SK-N-SH (cell line): Measurements from ENCODE around the gene MGAT5. TPM values are rescaled to one million over a fixed set of nuclear protein-coding genes. Genes with fewer than 3 reads are reported as not detected.
A peak's percentile ranks its signal among the peaks of the same experiment; 100 is the strongest.

Experiments used
- CTCF ChIA-PET: fragments of 300-600, 350-600 bp; formaldehyde crosslinking; extraction: SDS; loops from one replicate; lab custom pipeline; 2021; lab: Yijun Ruan, JAX
- POLR2A ChIA-PET: fragments of 350-600 bp; sonication (Branson Sonifier 250); formaldehyde crosslinking; extraction: SDS; loops from one replicate; lab custom pipeline; 2020; ENCODE audit warnings: antibody characterized with exemption, inconsistent platforms; lab: Yijun Ruan, JAX
- DNase-seq: peaks from one replicate; pipeline ENCODE4 v3.0.0; 2012
- H2AFZ ChIP-seq: fragments of 200-600 bp; sonication (generic); 2 replicates; pipeline ENCODE4 v1.8.1; 2016; ENCODE audit warnings: antibody characterized with exemption, mild to moderate bottlenecking, low read depth
- H3F3A ChIP-seq: fragments of 200-600 bp; sonication (generic); replicated peaks from 2 replicates; pipeline ENCODE3; 2016; ENCODE audit warnings: antibody characterized with exemption, mild to moderate bottlenecking; ENCODE audit not compliant: insufficient read depth
- H3K27ac ChIP-seq, 2 experiments: fragments of 200-500 bp in 1 of 2; fragments of 200-600 bp in 1 of 2; sonication (Bioruptor generic) in 1 of 2; sonication (generic), shearing (Covaris generic) in 1 of 2; 2 replicates each; pipeline versions ENCODE4 v1.5.1 to v1.6.1; 2014 to 2016; ENCODE audit warnings: low read depth in 2 of 2, inconsistent platforms in 1 of 2, low read length in 1 of 2, mild to moderate bottlenecking in 1 of 2, mixed read lengths in 1 of 2
- H3K27me3 ChIP-seq: fragments of 200-600 bp; sonication (generic), shearing (Covaris generic); 2 replicates; pipeline ENCODE4 v1.6.1; 2016; ENCODE audit warnings: mixed run types; ENCODE audit not compliant: insufficient read depth
- H3K36me3 ChIP-seq, 2 experiments: fragments of 200-500 bp in 1 of 2; fragments of 200-600 bp in 1 of 2; sonication (Bioruptor generic) in 1 of 2; sonication (generic) in 1 of 2; replicated peaks in 1 of 2; 2 replicates each; pipeline versions ENCODE3 to v1.5.1; 2014 to 2016; ENCODE audit warnings: low read length in 1 of 2, mild to moderate bottlenecking in 1 of 2; ENCODE audit not compliant: insufficient read depth in 2 of 2, control insufficient read depth in 1 of 2
- H3K4me1 ChIP-seq, 2 experiments: fragments of 200-500 bp in 1 of 2; fragments of 200-600 bp in 1 of 2; sonication (Bioruptor generic) in 1 of 2; sonication (generic), shearing (Covaris generic) in 1 of 2; 2 replicates each; pipeline versions ENCODE4 v1.5.1 to v1.6.1; 2014 to 2016; ENCODE audit warnings: low read depth in 1 of 2, low read length in 1 of 2, mixed run types in 1 of 2; ENCODE audit not compliant: insufficient read depth in 2 of 2, control insufficient read depth in 1 of 2
- H3K4me2 ChIP-seq: fragments of 200-600 bp; sonication (generic), shearing (Covaris generic); 2 replicates; pipeline ENCODE4 v1.6.1; 2017; ENCODE audit warnings: mixed run types
- H3K4me3 ChIP-seq, 2 experiments: fragments of 200-500 bp in 1 of 2; fragments of 200-600 bp in 1 of 2; sonication (Bioruptor generic) in 1 of 2; sonication (generic), shearing (Covaris generic) in 1 of 2; 2 replicates each; pipeline versions ENCODE4 v1.5.1 to v1.8.1; 2014 to 2016; ENCODE audit warnings: low read depth in 2 of 2, inconsistent platforms in 1 of 2, low read length in 1 of 2, mild to moderate bottlenecking in 1 of 2, mixed read lengths in 1 of 2, moderate library complexity in 1 of 2
- H3K79me2 ChIP-seq: fragments of 200-600 bp; sonication (generic); 2 replicates; pipeline ENCODE4 v1.8.1; 2017; ENCODE audit warnings: mild to moderate bottlenecking; ENCODE audit not compliant: insufficient read depth
- H3K9ac ChIP-seq: fragments of 200-600 bp; sonication (generic); 2 replicates; pipeline ENCODE4 v1.6.1; 2017; ENCODE audit warnings: mixed run types
- H3K9me2 ChIP-seq: fragments of 200-600 bp; sonication (generic); 2 replicates; pipeline ENCODE4 v1.6.1; 2017; ENCODE audit warnings: mixed run types
- H3K9me3 ChIP-seq: fragments of 200-600 bp; sonication (generic); 2 replicates; pipeline ENCODE4 v1.6.1; 2017; ENCODE audit warnings: mixed run types, mild to moderate bottlenecking, moderate library complexity
- H4K20me1 ChIP-seq: fragments of 200-600 bp; sonication (generic); 2 replicates; pipeline ENCODE4 v1.6.1; 2017; ENCODE audit warnings: mild to moderate bottlenecking, mixed run types; ENCODE audit not compliant: insufficient read depth
- CTCF ChIP-seq: fragments of 200-600 bp; sonication (generic); IDR thresholded peaks from 2 replicates; pipeline ENCODE4 v1.6.1; 2017; ENCODE audit warnings: antibody characterized with exemption, mild to moderate bottlenecking, moderate library complexity
- FOXJ3 ChIP-seq: sonication (generic); formaldehyde crosslinking; IDR thresholded peaks from 2 replicates; pipeline ENCODE4 v1.5.1; 2020; ENCODE audit warnings: mild to moderate bottlenecking, missing genetic modification reagents
- GABPA ChIP-seq: IDR thresholded peaks from 2 replicates; pipeline ENCODE4 v1.4.0; 2012; ENCODE audit warnings: low read depth, mild to moderate bottlenecking
- GATA2 ChIP-seq: sonication (generic); formaldehyde crosslinking; IDR thresholded peaks from 2 replicates; pipeline ENCODE4 v1.5.0; 2020; ENCODE audit warnings: mild to moderate bottlenecking, missing genetic modification reagents
- NRF1 ChIP-seq: IDR thresholded peaks from 2 replicates; pipeline ENCODE4 v1.6.1; 2012; ENCODE audit warnings: low read depth, mild to moderate bottlenecking, low read length
- PBX3 ChIP-seq: IDR thresholded peaks from 2 replicates; pipeline ENCODE4; 2012
- POLR2AphosphoS5 ChIP-seq: IDR thresholded peaks from 2 replicates; pipeline ENCODE4 v1.6.1; 2012; ENCODE audit warnings: low read depth, low read length
- RFX5 ChIP-seq: IDR thresholded peaks from 2 replicates; pipeline ENCODE4 v1.6.1; 2012; ENCODE audit warnings: mild to moderate bottlenecking, improper control_type of control experiment, low read length
- SIN3A ChIP-seq: IDR thresholded peaks from 2 replicates; pipeline ENCODE4 v1.6.1; 2012; ENCODE audit warnings: low read depth, mild to moderate bottlenecking, low read length, moderate library complexity, borderline replicate concordance
- SMC3 ChIP-seq: IDR thresholded peaks from 2 replicates; pipeline ENCODE4 v1.6.1; 2012; ENCODE audit warnings: low read depth, low read length, improper control_type of control experiment
- TCF12 ChIP-seq: IDR thresholded peaks from 2 replicates; pipeline ENCODE4 v1.4.0; 2012
- USF2 ChIP-seq: fragments of 150-350 bp; IDR thresholded peaks from 2 replicates; pipeline ENCODE4 v1.6.1; 2017; ENCODE audit warnings: antibody characterized with exemption, low read length, low read depth, borderline replicate concordance
- ZBTB33 ChIP-seq: IDR thresholded peaks from 2 replicates; pipeline ENCODE4 v1.4.0; 2012; ENCODE audit warnings: low read depth, borderline replicate concordance
- WGBS: methylation state at CpG from one replicate; pipeline ENCODE4 v1.1.6; 2017; ENCODE audit warnings: low lambda C conversion rate; 5-methylcytosine and 5-hydroxymethylcytosine counted together
- polyA plus RNA-seq, 3 experiments: library from polyadenylated mRNA; depleted of rRNA; stranded (reverse); fragments of >200 nt; gene quantifications; 2 replicates each; pipeline ENCODE4 v1.2.3, GENCODE V29; 2012

MGAT5 gene
- polyA plus RNA-seq, 1 of the 3 experiments (the other 2 are of a cell fraction): 18.2 TPM

GRCh38 chr2:134346141-134346540, 92.3 kb downstream of the MGAT5 start:
- no peak for TF ChIP-seq GABPA
- POLR2A ChIA-PET: no interaction called here
- peaks cover 3 to 20% of the 10 kb centered on the region in 2 experiments for H3K36me3 ChIP-seq
- H3K27ac ChIP-seq: peak overlapping the region in 1 of 2 experiments; percentile 92; a peak in 2 of 4 replicates
- H3K9me3 ChIP-seq: no peaks in the 10 kb centered on the region
- no peaks in the 10 kb centered on the region for H3K27me3 ChIP-seq
- H3K9me2 ChIP-seq: no peaks in the 10 kb centered on the region
- H3K4me2 ChIP-seq: no peak overlapping the region
- H3K9ac ChIP-seq: no peak overlapping the region
- peaks cover 9 to 28% of the 10 kb centered on the region in 2 experiments; a peak in 2 of 4 replicates for H3K4me1 ChIP-seq
- H2AFZ ChIP-seq: no peak overlapping the region
- H3F3A ChIP-seq: no peaks in the 10 kb centered on the region
- 78% methylated on average over 4 of the region's 4 CpGs for WGBS
- no peak for DNase-seq
- CTCF ChIA-PET: interaction anchor here (0.7 to 4.0 kb wide), 9 partner anchors 8 to 224 kb away, joined by 3 to 14 read pairs (median 3); no protein-coding TSS in a partner anchor
- no peak overlapping the region for H3K4me3 ChIP-seq
- no peaks in the 10 kb centered on the region for H3K79me2 ChIP-seq
- no peaks in the 10 kb centered on the region for H4K20me1 ChIP-seq

GRCh38 chr2:134347756-134348155, 93.9 kb downstream of the MGAT5 start:
- CTCF ChIA-PET: interaction anchor here (0.9 to 4.0 kb wide), 5 partner anchors 10 to 229 kb away, joined by 6 to 14 read pairs (median 6); no protein-coding TSS in a partner anchor

GRCh38 chr2:134348239-134348638, 94.4 kb downstream of the MGAT5 start:
- no peak overlapping the region for H3K4me2 ChIP-seq
- ChIA-PET POLR2A (interaction anchor here (1.0 kb wide), 1 partner anchor 13 kb away, joined by 3 read pairs; no protein-coding TSS in a partner anchor), CTCF (interaction anchor here (0.9 to 4.0 kb wide), 7 partner anchors 10 to 230 kb away, joined by 3 to 14 read pairs (median 6); no protein-coding TSS in a partner anchor)
- peaks cover 16 to 20% of the 10 kb centered on the region in 2 experiments for H3K36me3 ChIP-seq
- H3K9ac ChIP-seq: no peak overlapping the region
- no peaks in the 10 kb centered on the region for H3K79me2 ChIP-seq
- no peaks in the 10 kb centered on the region for H3K27me3 ChIP-seq
- 0 out of 4 replicates have a peak overlapping the region, but pooled peaks of 1 of the 2 experiments have one; percentile 4 for H3K4me3 ChIP-seq
- no peaks in the 10 kb centered on the region for H3K9me2 ChIP-seq
- H2AFZ ChIP-seq: no peak overlapping the region
- peaks cover 9 to 29% of the 10 kb centered on the region in 2 experiments; a peak in 2 of 4 replicates for H3K4me1 ChIP-seq
- no peaks in the 10 kb centered on the region for H3F3A ChIP-seq
- no peaks in the 10 kb centered on the region for H3K9me3 ChIP-seq
- H4K20me1 ChIP-seq: no peaks in the 10 kb centered on the region
- DNase-seq: no peak
- 88% methylated on average over 4 of the region's 4 CpGs for WGBS
- H3K27ac ChIP-seq: peak overlapping the region; percentile 11 to 92; a peak in 3 of 4 replicates
- TF ChIP-seq ZBTB33 (no peak), CTCF (no peak), SMC3 (no peak), RFX5 (no peak), NRF1 (no peak), GATA2 (no peak), USF2 (no peak), FOXJ3 (no peak), POLR2AphosphoS5 (no peak)

More at GRCh38 chr2:134347756-134348155, 93.9 kb downstream of the MGAT5 start:
- H3K4me1 ChIP-seq: peaks cover 9 to 29% of the 10 kb centered on the region in 2 experiments; a peak in 2 of 4 replicates
- no peak overlapping the region for H3K9ac ChIP-seq
- H3K4me2 ChIP-seq: no peak overlapping the region
- H3K27me3 ChIP-seq: no peaks in the 10 kb centered on the region
- no peaks in the 10 kb centered on the region for H3K79me2 ChIP-seq
- no peaks in the 10 kb centered on the region for H4K20me1 ChIP-seq
- H3K36me3 ChIP-seq: peaks cover 13 to 20% of the 10 kb centered on the region in 2 experiments
- 73% methylated on average over 3 of the region's 3 CpGs for WGBS
- H3K27ac ChIP-seq: peak overlapping the region; percentile 11 to 92; a peak in 3 of 4 replicates
- H3K9me3 ChIP-seq: no peaks in the 10 kb centered on the region
- DNase-seq: no peak
- H3K9me2 ChIP-seq: no peaks in the 10 kb centered on the region
- 0 out of 4 replicates have a peak overlapping the region, but pooled peaks of 1 of the 2 experiments have one; percentile 4 for H3K4me3 ChIP-seq
- no peaks in the 10 kb centered on the region for H3F3A ChIP-seq
- POLR2A ChIA-PET: interaction anchor here (0.8 kb wide), 1 partner anchor 11 kb away, joined by 3 read pairs; no protein-coding TSS in a partner anchor
- no peak for TF ChIP-seq RFX5
- no peak for TF ChIP-seq NRF1
- no peak for TF ChIP-seq POLR2AphosphoS5
- no peak for TF ChIP-seq SIN3A
- TF ChIP-seq TCF12: no peak
- TF ChIP-seq PBX3: no peak
- H2AFZ ChIP-seq: no peak overlapping the region
